HepG2 (cell line): ENCODE data around the gene SLC44A4. TPM values are rescaled to one million over a fixed set of nuclear protein-coding genes. Genes with fewer than 3 reads are reported as not detected.
A peak's percentile ranks its signal among the peaks of the same experiment; 100 is the strongest.

Source experiments
- ARID3A ChIP-seq: IDR thresholded peaks from 2 replicates; pipeline ENCODE4 v1.6.1; 2012; ENCODE audit warnings: low read depth, low read length, improper control_type of control experiment
- BRD4 ChIP-seq: sonication (generic); formaldehyde crosslinking; IDR thresholded peaks from 2 replicates; pipeline ENCODE4 v1.4.0; 2020; ENCODE audit warnings: missing genetic modification reagents
- CHD2 ChIP-seq: IDR thresholded peaks from 2 replicates; pipeline ENCODE4 v1.6.1; 2011; ENCODE audit warnings: low read depth, low read length, improper control_type of control experiment
- DNMT3B ChIP-seq: conservative IDR thresholded peaks from 2 replicates; pipeline ENCODE4 v1.6.1; 2016; ENCODE audit warnings: missing biosample characterization, control low read depth
- E2F5 ChIP-seq: sonication (generic); formaldehyde crosslinking; conservative IDR thresholded peaks from 2 replicates; pipeline ENCODE4 v1.4.0; 2020; ENCODE audit warnings: missing genetic modification reagents
- FOXK1 ChIP-seq: sonication (generic); formaldehyde crosslinking; IDR thresholded peaks from 2 replicates; pipeline ENCODE4 v1.4.0; 2020; ENCODE audit warnings: low read depth, missing genetic modification reagents, borderline replicate concordance
- GTF3A ChIP-seq: sonication (generic); formaldehyde crosslinking; conservative IDR thresholded peaks from 2 replicates; pipeline ENCODE4 v1.4.0; 2020; ENCODE audit warnings: mild to moderate bottlenecking, missing genetic modification reagents
- KDM2A ChIP-seq: sonication (generic); formaldehyde crosslinking; IDR thresholded peaks from 2 replicates; pipeline ENCODE4 v1.4.0; 2020; ENCODE audit warnings: low read depth, missing genetic modification reagents, borderline replicate concordance
- KMT2A ChIP-seq: sonication (generic); formaldehyde crosslinking; IDR thresholded peaks from 2 replicates; pipeline ENCODE4 v1.4.0; 2020; ENCODE audit warnings: missing genetic modification reagents
- MTA3 ChIP-seq: sonication (generic); formaldehyde crosslinking; IDR thresholded peaks from 2 replicates; pipeline ENCODE4 v1.4.0; 2020; ENCODE audit warnings: missing genetic modification reagents
- NFE2 ChIP-seq: sonication (generic); formaldehyde crosslinking; IDR thresholded peaks from 2 replicates; pipeline ENCODE4 v1.4.0; 2020; ENCODE audit warnings: missing genetic modification reagents
- PLSCR1 ChIP-seq: sonication (generic); formaldehyde crosslinking; IDR thresholded peaks from 2 replicates; pipeline ENCODE4 v1.5.0; 2020; ENCODE audit warnings: missing genetic modification reagents, mild to moderate bottlenecking, borderline replicate concordance
- POGZ ChIP-seq: sonication (generic); formaldehyde crosslinking; IDR thresholded peaks from 2 replicates; pipeline ENCODE4 v1.4.0; 2020; ENCODE audit warnings: mild to moderate bottlenecking, missing genetic modification reagents
- TFDP1 ChIP-seq: IDR thresholded peaks from 2 replicates; pipeline ENCODE4 v1.6.1; 2016; ENCODE audit warnings: missing compliant biosample characterization, missing genetic modification reagents, borderline replicate concordance
- ZFP37 ChIP-seq: sonication (generic); formaldehyde crosslinking; IDR thresholded peaks from 2 replicates; pipeline ENCODE4 v1.4.0; 2020; ENCODE audit warnings: missing genetic modification reagents, borderline replicate concordance
- ZFP82 ChIP-seq: sonication (generic); formaldehyde crosslinking; IDR thresholded peaks from 2 replicates; pipeline ENCODE4 v1.5.1; 2020; ENCODE audit warnings: mild to moderate bottlenecking, missing genetic modification reagents, borderline replicate concordance
- ZNF329 ChIP-seq: sonication (generic); formaldehyde crosslinking; IDR thresholded peaks from 2 replicates; pipeline ENCODE4 v1.9.0; 2021; ENCODE audit warnings: low read depth, mild to moderate bottlenecking, missing genetic modification reagents
- ZNF382 ChIP-seq: sonication (generic); formaldehyde crosslinking; IDR thresholded peaks from 2 replicates; pipeline ENCODE4 v1.5.0; 2020; ENCODE audit warnings: missing genetic modification reagents, mild to moderate bottlenecking, borderline replicate concordance
- ZNF749 ChIP-seq: sonication (generic); formaldehyde crosslinking; IDR thresholded peaks from 2 replicates; pipeline ENCODE4 v1.8.0; 2022; ENCODE audit warnings: mild to moderate bottlenecking, missing genetic modification reagents, moderate library complexity, borderline replicate concordance
- ZNF75D ChIP-seq: sonication (generic); formaldehyde crosslinking; IDR thresholded peaks from 2 replicates; pipeline ENCODE4 v1.8.1; 2023; ENCODE audit warnings: missing genetic modification reagents, mild to moderate bottlenecking, borderline replicate concordance
- ZNF839 ChIP-seq: sonication (generic); formaldehyde crosslinking; IDR thresholded peaks from 2 replicates; pipeline ENCODE4 v1.4.0; 2020; ENCODE audit warnings: missing genetic modification reagents, mild to moderate bottlenecking, borderline replicate concordance
- polyA plus RNA-seq, 8 experiments: library from polyadenylated mRNA; depleted of rRNA in 3 of 8; stranded (reverse) in 7 of 8; unstranded in 1 of 8; fragments of >200 nt; fragmentation: Illumina TruSeq in 4 of 8; extraction: Trizol in 4 of 8; gene quantifications; 2 replicates each; pipeline versions ENCODE4 v1.2.1 to v1.2.3, GENCODE V29; 2011 to 2016; ENCODE audit warnings: low read depth in 4 of 8, missing spikeins in 1 of 8, mixed read lengths in 1 of 8; ENCODE audit not compliant: insufficient read depth in 1 of 8
- total RNA-seq, 5 experiments: library from RNA; depleted of rRNA; stranded (reverse); fragments of >200 nt; fragmentation: Illumina TruSeq; extraction: Trizol; gene quantifications; 2 replicates each; pipeline ENCODE4 v1.2.3, GENCODE V29; 2016; ENCODE audit warnings: low read depth in 1 of 5

Gene SLC44A4
- total and polyA plus RNA-seq, 2 of the 13 experiments (the other 11 are each of a cell fraction or from before 2014, with no cell fraction given), result 3.5 to 5.9 TPM

- TF ChIP-seq E2F5 (CRISPR knock-in tag) (peak; percentile 64; the same call in 1 of the 2 replicates), ZNF839 (no peak), ZNF749 (CRISPR knock-in tag) (peak; percentile 76; the same call in 1 of the 2 replicates), PLSCR1 (CRISPR knock-in tag) (no peak), FOXK1 (CRISPR knock-in tag) (peak; percentile 3; the same call in 1 of the 2 replicates), KDM2A (CRISPR knock-in tag) (peak; percentile 82; the same call in 1 of the 2 replicates), ARID3A (0 out of 2 replicates have a peak, but pooled peaks have one; percentile 17), ZNF329 (CRISPR knock-in tag) (peak; percentile 90), TFDP1 (CRISPR knock-in tag) (no peak), NFE2 (CRISPR knock-in tag) (no peak), DNMT3B (CRISPR knock-in tag) (no peak; the same call in 1 of the 2 replicates), KMT2A (CRISPR knock-in tag) (peak; percentile 89), ZNF75D (no peak), BRD4 (CRISPR knock-in tag) (0 out of 2 replicates have a peak, but pooled peaks have one; percentile 20), POGZ (CRISPR knock-in tag) (0 out of 2 replicates have a peak, but pooled peaks have one; percentile 77), ZNF382 (no peak), ZFP82 (CRISPR knock-in tag) (no peak; the same call in 1 of the 2 replicates), ZFP37 (CRISPR knock-in tag) (no peak), GTF3A (CRISPR knock-in tag) (peak; percentile 63; the same call in 1 of the 2 replicates), MTA3 (CRISPR knock-in tag) (no peak), CHD2 (0 out of 2 replicates have a peak, but pooled peaks have one; percentile 46)
Observed at GRCh38 chr6:31827286-31828079, 51.3 kb downstream of the SLC44A4 start, which contains the start of gene HSPA1B (continued).
